ENCODE results near the gene TOM1.

Gene TOM1

DNA sequence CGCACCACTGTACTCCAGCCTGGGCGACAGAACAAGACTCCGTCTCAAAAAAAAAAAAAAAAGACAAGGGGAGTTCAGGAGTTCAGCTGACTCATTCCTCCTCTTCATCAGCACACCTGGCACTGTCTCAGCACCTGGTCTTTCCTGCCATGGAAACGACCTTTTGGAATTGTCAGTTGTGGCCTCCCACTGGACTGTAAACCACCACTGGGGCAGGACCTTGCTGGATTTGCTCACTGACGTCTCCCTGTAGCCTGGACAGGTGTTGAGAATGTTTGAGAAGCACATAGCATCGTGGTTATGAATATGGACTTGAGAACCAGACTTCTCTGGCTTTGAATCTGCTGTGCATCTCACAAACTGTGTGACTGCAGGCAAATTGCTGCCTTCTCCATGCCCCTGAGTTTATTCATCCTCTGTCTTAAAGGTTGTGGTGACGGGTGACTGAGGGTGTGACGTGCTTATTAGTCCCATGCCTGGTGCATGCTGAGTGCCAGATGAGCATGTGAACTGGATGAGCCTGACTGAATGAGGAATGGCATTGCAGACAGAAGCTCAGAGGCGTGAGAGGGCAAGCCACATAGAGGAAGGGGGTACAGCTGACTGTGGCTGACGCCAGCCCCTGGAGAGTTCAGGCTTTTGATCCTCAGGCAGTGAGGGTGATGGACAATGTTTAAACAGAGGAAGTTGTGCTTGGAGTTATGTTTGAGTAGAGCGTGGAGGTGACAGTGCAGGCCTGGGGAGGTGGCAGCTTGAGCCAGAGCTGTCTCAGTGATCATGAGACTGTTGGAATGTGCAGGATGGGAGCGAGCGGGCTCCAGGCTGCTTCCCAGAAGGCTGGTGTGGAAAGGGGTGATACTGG is 12.7 kb downstream of the TOM1 start:
- H3K4me3 ChIP-seq (ENCODE audit: low read depth, low read length) = no peak overlapping the region
- TF ChIP-seq, protein P1, sequence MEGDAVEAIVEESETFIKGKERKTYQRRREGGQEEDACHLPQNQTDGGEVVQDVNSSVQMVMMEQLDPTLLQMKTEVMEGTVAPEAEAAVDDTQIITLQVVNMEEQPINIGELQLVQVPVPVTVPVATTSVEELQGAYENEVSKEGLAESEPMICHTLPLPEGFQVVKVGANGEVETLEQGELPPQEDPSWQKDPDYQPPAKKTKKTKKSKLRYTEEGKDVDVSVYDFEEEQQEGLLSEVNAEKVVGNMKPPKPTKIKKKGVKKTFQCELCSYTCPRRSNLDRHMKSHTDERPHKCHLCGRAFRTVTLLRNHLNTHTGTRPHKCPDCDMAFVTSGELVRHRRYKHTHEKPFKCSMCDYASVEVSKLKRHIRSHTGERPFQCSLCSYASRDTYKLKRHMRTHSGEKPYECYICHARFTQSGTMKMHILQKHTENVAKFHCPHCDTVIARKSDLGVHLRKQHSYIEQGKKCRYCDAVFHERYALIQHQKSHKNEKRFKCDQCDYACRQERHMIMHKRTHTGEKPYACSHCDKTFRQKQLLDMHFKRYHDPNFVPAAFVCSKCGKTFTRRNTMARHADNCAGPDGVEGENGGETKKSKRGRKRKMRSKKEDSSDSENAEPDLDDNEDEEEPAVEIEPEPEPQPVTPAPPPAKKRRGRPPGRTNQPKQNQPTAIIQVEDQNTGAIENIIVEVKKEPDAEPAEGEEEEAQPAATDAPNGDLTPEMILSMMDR (IDR thresholded peaks at IDR 0.05; ENCODE audit: borderline replicate concordance, insufficient read depth, low read depth, low read length) = no peak

DNA sequence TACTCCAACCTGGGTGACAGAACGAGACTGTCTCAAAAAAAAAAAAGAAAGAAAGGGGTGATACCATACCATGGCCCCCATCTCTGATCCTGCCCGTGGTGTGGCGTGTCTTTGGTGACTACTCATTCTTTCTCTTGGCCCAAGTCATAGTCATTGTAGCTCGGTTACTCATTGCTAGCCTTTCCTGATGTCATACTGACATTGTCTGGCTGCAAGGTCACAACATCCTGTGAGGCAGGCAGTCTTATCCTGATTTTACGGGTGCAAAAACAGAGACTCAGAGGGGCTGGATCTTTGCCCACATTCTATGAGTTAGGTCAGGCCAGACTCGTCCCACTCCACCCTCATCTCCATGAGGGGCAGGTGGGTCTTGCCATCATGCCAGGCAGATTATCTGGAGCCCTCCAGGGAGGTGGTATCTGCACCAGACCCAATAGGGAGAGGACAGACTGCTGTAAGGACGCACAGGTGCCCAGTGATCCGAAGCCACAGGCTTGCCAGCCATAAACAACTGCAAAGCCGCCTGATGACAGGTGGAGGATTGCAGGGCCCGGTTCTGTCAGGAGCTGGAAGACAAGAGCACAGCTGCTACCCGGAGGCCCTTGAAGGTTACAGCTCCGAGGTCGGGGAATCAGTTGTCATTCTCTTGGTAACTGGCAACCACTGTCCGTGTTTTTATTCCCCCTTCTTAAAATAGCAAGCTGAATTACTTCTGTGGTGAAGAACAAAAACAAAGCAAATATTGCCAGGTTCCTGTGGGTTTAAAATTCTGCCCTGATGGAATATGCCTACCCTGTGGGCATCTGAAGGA is 13.8 kb downstream of the TOM1 start:
- TF ChIP-seq, protein P1 (IDR thresholded peaks at IDR 0.05; ENCODE audit: borderline replicate concordance, insufficient read depth, low read depth, low read length) = no peak

DNA sequence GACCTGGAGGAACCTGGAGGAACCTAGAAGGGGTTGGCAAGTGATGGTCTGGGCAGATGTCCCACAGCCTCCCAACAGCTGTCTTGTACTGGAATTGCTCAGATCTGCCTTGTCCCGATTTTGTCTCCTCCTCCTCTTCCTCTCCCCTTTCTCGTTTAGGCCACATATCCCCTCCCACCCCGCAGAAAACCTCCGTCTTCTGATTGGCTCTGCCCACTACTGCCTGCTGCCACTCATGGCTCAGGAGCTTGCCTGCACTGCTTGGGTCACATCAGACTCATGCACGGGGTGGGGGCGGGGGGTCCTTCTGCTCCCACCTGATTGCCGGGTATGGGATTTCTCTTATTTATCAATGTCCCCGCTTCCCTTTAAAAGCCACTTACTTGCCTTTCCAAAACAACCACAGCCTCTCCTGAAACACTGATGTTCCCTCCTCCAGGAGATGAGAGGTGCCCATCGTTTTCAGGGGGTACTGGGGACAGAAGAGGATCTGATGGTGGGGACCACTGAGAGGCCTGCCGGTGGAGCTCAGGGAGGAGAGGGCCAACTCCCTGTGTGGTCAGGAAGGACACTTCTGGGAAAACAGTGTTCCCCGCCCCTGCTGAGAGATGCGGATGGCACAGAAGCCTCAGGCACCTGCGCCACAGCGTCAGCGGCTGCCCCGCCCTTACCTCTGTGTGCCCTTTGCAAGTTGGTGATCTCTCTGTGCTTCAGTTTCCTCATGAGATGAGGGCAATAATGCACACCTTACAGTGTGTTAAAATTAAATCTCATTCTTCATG is 14.7 kb downstream of the TOM1 start:
- no peak overlapping the region for H3K4me3 ChIP-seq (ENCODE audit: low read depth, low read length)
- TF ChIP-seq, protein P1 (IDR thresholded peaks at IDR 0.05; ENCODE audit: borderline replicate concordance, insufficient read depth, low read depth, low read length) = no peak

More for the DNA sequence above, 13.8 kb downstream of the TOM1 start:
- H3K4me3 ChIP-seq (ENCODE audit: low read depth, low read length) = no peak overlapping the region

DNA sequence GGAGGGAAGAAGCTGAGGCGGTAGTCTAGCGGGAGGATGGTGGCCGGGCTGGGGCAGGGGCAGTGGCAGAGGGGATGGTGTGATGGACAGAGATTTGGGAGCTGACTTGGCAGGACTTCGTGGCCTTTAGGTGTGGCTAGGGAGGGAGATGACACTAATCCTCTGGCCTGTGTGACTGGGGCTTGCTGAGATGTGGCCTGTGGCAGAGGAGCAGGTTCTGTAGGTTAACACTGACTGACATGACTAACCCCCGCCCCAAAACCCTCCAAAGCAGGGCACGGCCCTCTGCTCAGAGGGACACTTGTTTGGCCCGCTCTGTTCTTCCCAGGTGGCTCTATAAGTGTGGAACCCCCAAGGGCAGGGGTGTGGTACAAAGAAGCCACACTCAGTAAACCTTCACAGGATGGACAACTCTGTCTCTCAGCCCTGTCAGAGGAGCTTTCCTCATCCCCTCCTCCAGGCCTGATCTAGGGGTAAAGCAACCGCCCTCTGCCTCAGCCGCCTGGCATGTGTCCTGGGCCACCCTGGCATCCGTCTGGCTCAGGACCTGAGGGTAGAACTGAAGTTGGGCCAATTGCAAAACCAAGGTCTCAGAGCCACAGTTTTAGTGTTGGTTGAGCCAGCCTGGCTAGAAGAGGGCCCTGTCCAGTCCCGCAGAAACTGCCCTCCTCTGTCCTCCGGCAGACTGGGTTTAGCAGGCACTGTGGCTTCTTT is 15.6 kb downstream of the TOM1 start:
- H3K4me3 ChIP-seq (ENCODE audit: low read depth, low read length) = no peak overlapping the region
- TF ChIP-seq, protein P1 (IDR thresholded peaks at IDR 0.05; ENCODE audit: borderline replicate concordance, insufficient read depth, low read depth, low read length) = no peak

DNA sequence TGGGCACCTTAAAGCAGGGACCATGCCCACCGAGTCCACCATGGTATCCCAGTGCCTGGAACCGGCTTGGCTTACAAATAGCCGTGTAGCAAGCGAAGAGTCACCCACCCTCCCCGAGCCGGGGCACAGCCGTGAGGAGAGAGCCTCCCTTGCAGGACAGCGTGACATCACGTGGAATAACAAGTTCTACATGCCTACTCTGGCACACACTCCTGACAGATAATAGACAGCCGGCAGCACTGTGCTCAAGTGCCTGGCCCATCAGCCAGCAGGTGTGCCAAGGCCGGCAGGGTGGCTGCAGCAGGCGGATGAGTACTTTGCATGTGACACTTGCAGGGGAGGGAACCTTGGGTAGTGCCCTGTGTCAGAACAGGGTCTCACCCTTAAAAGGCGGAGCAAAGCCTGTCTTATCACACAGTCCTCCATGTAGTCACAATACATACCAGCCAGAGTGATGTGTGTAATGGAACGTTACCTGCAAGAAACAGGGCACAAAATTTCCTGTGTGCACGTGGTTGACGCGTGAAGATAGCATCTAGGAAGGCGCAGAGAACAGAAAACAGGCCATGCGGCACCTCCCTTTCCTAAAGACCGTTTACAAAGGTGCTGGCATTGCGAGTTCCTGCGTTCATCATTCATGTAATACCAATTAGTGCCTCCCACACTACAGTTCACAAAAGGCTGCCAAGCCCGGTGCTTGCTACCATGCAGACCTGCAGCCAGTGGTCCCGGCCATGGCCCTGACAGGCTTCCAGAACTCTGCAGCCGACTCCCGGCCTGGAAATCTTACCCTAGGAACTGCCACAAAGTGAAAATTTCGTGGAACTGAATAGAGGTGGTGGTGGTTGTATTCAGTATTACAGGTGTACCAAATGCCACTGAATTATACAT is 16.4 kb downstream of the TOM1 start:
- TF ChIP-seq, protein P1 (IDR thresholded peaks at IDR 0.05; ENCODE audit: borderline replicate concordance, insufficient read depth, low read depth, low read length) = no peak
- no peak overlapping the region for H3K4me3 ChIP-seq (ENCODE audit: low read depth, low read length)
